NT2/D1 (cell line): ENCODE data around the gene TMCO4.
"Not testable (repeated sequence)": the region's sequence is repeated elsewhere in the genome, so short reads cannot be mapped to it uniquely, and the experiment has no call there.

Source experiments
- DNase-seq: peaks from one replicate; pipeline ENCODE4 v3.0.0-alpha.2; 2011; ENCODE audit warnings: low read depth, low spot score
- H3K27me3 ChIP-seq: 2 replicates; pipeline ENCODE4 v1.6.0; 2011; ENCODE audit warnings: mild to moderate bottlenecking; ENCODE audit not compliant: insufficient read length, insufficient read depth
- H3K36me3 ChIP-seq: 2 replicates; pipeline ENCODE4 v1.6.1; 2011; ENCODE audit warnings: mild to moderate bottlenecking, low read length, mixed read lengths; ENCODE audit not compliant: insufficient read depth, insufficient read length
- H3K4me1 ChIP-seq: 2 replicates; pipeline ENCODE4 v1.5.1; 2011; ENCODE audit not compliant: insufficient read depth, insufficient read length
- H3K4me3 ChIP-seq: 2 replicates; pipeline ENCODE4 v1.5.1; 2011; ENCODE audit warnings: low read depth; ENCODE audit not compliant: insufficient read length
- H3K9ac ChIP-seq: 2 replicates; pipeline ENCODE4 v1.6.0; 2011; ENCODE audit warnings: low read depth; ENCODE audit not compliant: insufficient read length
- H3K9me3 ChIP-seq: 2 replicates; pipeline ENCODE4 v1.5.1; 2011; ENCODE audit warnings: mild to moderate bottlenecking, low read length; ENCODE audit not compliant: insufficient read depth
- SUZ12 ChIP-seq: IDR thresholded peaks from 2 replicates; pipeline ENCODE4 v1.6.1; 2011; ENCODE audit not compliant: insufficient read length, insufficient read depth; ENCODE audit errors: extremely low read depth
- YY1 ChIP-seq: IDR thresholded peaks from 2 replicates; pipeline ENCODE4 v1.6.1; 2011; ENCODE audit not compliant: insufficient read length, insufficient read depth
- ZNF274 ChIP-seq: IDR thresholded peaks from 2 replicates; pipeline ENCODE4 v1.6.1; 2011; ENCODE audit warnings: mild to moderate bottlenecking, low read depth, low read length

Gene TMCO4

GRCh38 chr1:19639999-19640362 is 159.7 kb downstream of the TMCO4 start:
- DNase-seq = no peak
- Histone ChIP-seq H3K4me1 (peaks cover 6% of the 10 kb centered on the region), H3K9me3 (no peaks in the 10 kb centered on the region), H3K4me3 (no peak overlapping the region), H3K36me3 (no peaks in the 10 kb centered on the region), H3K27me3 (peaks cover 27% of the 10 kb centered on the region), H3K9ac (no peak overlapping the region)
- no peak for TF ChIP-seq SUZ12
- no peak for TF ChIP-seq ZNF274
- TF ChIP-seq YY1 = no peak

GRCh38 chr1:19639228-19639627 is 160.5 kb downstream of the TMCO4 start:
- not testable (repeated sequence) for H3K9ac ChIP-seq, H3K4me3 ChIP-seq, H3K9me3 ChIP-seq, DNase-seq, H3K36me3 ChIP-seq, H3K4me1 ChIP-seq
- peaks cover 22% of the 10 kb centered on the region for H3K27me3 ChIP-seq

GRCh38 chr1:19637606-19638005 is 162.1 kb downstream of the TMCO4 start:
- DNase-seq = no peak
- Histone ChIP-seq H3K9me3 (no peaks in the 10 kb centered on the region), H3K9ac (no peak overlapping the region), H3K27me3 (peaks cover 9% of the 10 kb centered on the region), H3K4me1 (peaks cover 6% of the 10 kb centered on the region), H3K36me3 (no peaks in the 10 kb centered on the region), H3K4me3 (no peak overlapping the region)
- TF ChIP-seq YY1 (no peak), SUZ12 (no peak), ZNF274 (no peak)

GRCh38 chr1:19636749-19637148 is 163.0 kb downstream of the TMCO4 start:
- not testable (repeated sequence) for DNase-seq, H3K4me3 ChIP-seq, H3K4me1 ChIP-seq, H3K27me3 ChIP-seq, H3K36me3 ChIP-seq, H3K9ac ChIP-seq, H3K9me3 ChIP-seq

- Histone ChIP-seq H3K27me3 (no peaks in the 10 kb centered on the region), H3K9me3 (no peaks in the 10 kb centered on the region), H3K4me1 (peaks cover 5% of the 10 kb centered on the region), H3K4me3 (no peak overlapping the region), H3K36me3 (no peaks in the 10 kb centered on the region), H3K9ac (no peak overlapping the region)
- DNase-seq = no peak
- TF ChIP-seq SUZ12 (no peak), YY1 (no peak), ZNF274 (no peak)
These were observed 163.7 kb downstream of the TMCO4 start for GRCh38 chr1:19636065-19636464.

GRCh38 chr1:19635646-19636045 is 164.1 kb downstream of the TMCO4 start:
- H3K9ac ChIP-seq = no peak overlapping the region

GRCh38 chr1:19635064-19635463 is 164.7 kb downstream of the TMCO4 start:
- H3K4me3 ChIP-seq, H3K9ac ChIP-seq, H3K27me3 ChIP-seq, H3K36me3 ChIP-seq, H3K4me1 ChIP-seq, H3K9me3 ChIP-seq, DNase-seq: not testable (repeated sequence)

More at GRCh38 chr1:19635646-19636045, 164.1 kb downstream of the TMCO4 start:
- no peaks in the 10 kb centered on the region for H3K36me3 ChIP-seq
- H3K27me3 ChIP-seq = no peaks in the 10 kb centered on the region
- TF ChIP-seq YY1 = no peak
- no peak for TF ChIP-seq ZNF274
- TF ChIP-seq SUZ12 = no peak
- no peaks in the 10 kb centered on the region for H3K9me3 ChIP-seq
- DNase-seq = no peak
- H3K4me3 ChIP-seq = no peak overlapping the region
- peaks cover under 1% of the 10 kb centered on the region for H3K4me1 ChIP-seq

- Histone ChIP-seq H3K9me3 (no peaks in the 10 kb centered on the region), H3K4me1 (peaks cover 5% of the 10 kb centered on the region), H3K36me3 (no peaks in the 10 kb centered on the region), H3K27me3 (no peaks in the 10 kb centered on the region), H3K9ac (no peak overlapping the region), H3K4me3 (no peak overlapping the region)
- no peak for DNase-seq
- TF ChIP-seq SUZ12 (no peak), ZNF274 (no peak), YY1 (no peak)
These were observed 166.6 kb downstream of the TMCO4 start for GRCh38 chr1:19633106-19633505.
